ENCODE data around the gene SLC36A2. TPM values are rescaled to one million over a fixed set of nuclear protein-coding genes. Genes with fewer than 3 reads are reported as not detected.

SLC36A2 gene
- total and polyA plus RNA-seq, 10 donors: 0.02 TPM; not detected in 9

DNA sequence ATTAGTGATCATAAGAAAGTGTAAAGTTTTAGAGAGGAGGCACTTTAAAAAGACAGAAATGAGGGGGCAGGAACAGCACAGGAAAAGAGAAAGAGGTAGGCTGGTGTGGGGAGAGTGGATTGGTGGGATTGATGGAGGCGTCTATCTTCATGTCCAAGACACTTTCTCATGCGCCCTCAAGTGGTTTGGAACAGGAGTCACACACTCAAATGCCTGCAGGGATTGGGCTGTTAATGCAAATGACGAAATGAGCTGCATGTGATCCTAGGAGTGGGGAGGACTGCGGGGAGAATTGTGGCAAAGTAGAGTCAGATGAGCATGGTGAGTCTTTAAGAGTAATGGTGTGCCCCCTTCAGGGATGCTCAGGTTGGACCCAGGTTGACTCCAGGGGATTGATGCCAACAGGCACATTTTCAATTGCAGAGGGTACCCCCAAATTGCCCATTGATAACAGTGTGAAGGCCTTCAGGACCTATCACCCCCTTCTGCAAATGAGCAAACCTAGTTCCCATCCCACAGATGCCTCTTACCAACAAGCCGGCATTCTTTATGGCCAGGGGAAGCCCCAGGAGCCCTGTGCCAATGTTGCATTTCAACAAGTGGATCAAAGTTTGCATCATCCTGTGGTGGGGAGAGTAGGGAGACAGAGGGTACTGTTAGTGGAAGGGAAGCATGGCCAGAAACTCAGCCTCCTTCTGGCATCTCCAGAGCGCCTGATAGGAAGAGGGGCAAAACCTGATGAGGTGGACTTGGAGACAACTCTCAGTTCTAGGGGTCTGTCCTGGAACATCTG, 49.1 kb downstream of the SLC36A2 start:
- H3K27ac ChIP-seq: no peak overlapping the region
- no peak for DNase-seq
- intact Hi-C loops (cut with DNase I; ENCODE audit: low total_unique reads): no loop called here
- no peaks in the 10 kb centered on the region for H3K36me3 ChIP-seq
- no peaks in the 10 kb centered on the region for H3K27me3 ChIP-seq (replicated peaks in 1 of 7)
- WGBS, 5 donors: 23 to 86% (median 43%) methylated on average over 6 of the region's 6 CpGs
- no peaks in the 10 kb centered on the region for H3K4me1 ChIP-seq
- no peaks in the 10 kb centered on the region for H3K9me3 ChIP-seq
- H3K4me3 ChIP-seq: no peak overlapping the region
- TF ChIP-seq, protein P1, sequence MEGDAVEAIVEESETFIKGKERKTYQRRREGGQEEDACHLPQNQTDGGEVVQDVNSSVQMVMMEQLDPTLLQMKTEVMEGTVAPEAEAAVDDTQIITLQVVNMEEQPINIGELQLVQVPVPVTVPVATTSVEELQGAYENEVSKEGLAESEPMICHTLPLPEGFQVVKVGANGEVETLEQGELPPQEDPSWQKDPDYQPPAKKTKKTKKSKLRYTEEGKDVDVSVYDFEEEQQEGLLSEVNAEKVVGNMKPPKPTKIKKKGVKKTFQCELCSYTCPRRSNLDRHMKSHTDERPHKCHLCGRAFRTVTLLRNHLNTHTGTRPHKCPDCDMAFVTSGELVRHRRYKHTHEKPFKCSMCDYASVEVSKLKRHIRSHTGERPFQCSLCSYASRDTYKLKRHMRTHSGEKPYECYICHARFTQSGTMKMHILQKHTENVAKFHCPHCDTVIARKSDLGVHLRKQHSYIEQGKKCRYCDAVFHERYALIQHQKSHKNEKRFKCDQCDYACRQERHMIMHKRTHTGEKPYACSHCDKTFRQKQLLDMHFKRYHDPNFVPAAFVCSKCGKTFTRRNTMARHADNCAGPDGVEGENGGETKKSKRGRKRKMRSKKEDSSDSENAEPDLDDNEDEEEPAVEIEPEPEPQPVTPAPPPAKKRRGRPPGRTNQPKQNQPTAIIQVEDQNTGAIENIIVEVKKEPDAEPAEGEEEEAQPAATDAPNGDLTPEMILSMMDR (IDR thresholded peaks at IDR 0.05 in 8 of 11, conservative IDR thresholded peaks at IDR 0.05 in 3 of 11): peak in 8 of 11 experiments; percentile 11 to 65 (median 52)
- TF ChIP-seq POLR2A (IDR thresholded peaks at IDR 0.05): no peak

DNA sequence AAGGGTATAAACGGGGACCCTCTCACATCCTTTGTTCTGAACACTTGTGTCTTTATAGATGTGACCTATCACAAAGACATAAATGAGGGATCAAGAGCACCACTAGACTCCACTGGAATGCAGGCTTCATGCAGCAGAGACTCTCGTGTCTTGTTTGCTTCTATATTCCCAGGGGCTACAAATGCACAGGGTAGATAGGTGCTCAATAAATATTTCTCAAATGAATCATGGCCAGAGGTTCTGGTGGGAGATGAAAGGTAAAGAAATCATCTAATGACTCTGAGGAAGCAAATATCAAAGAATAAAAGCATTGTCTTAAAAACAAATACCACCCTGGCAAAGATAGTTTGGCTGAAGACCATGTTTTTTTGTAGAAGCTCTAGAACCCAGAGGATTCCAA, 50.4 kb downstream of the SLC36A2 start:
- no peaks in the 10 kb centered on the region for H3K36me3 ChIP-seq
- no peak for DNase-seq
- 65 to 88% (median 77%) methylated on average over 2 of the region's 2 CpGs for WGBS, 5 donors
- H3K27ac ChIP-seq: no peak overlapping the region
- no peak overlapping the region for H3K4me3 ChIP-seq
- intact Hi-C loops (cut with DNase I; ENCODE audit: low total_unique reads): no loop called here
- no peaks in the 10 kb centered on the region for H3K27me3 ChIP-seq (replicated peaks in 1 of 7)
- TF ChIP-seq POLR2AphosphoS5 (IDR thresholded peaks at IDR 0.05) (no peak), POLR2A (IDR thresholded peaks at IDR 0.05) (no peak)
- TF ChIP-seq, protein P1 (IDR thresholded peaks at IDR 0.05 in 8 of 11, conservative IDR thresholded peaks at IDR 0.05 in 3 of 11): no peak
- no peaks in the 10 kb centered on the region for H3K4me1 ChIP-seq
- H3K9me3 ChIP-seq: no peaks in the 10 kb centered on the region

DNA sequence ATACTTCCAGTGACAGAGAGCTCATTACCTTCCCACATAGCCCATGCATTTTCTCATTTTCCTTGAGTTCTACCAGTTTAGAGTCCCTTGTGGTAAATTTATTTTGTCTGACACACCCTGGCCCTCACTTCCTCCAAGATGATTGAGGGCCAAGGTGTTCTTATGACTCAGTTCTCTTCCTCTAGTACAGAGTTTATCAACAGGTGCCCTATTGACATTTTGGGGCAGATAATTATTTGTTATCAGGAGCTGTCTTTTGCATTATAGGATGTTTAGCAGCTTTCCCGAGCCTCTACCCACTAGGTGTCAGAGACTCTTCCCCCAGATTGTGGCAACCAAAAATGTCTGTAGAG, 50.9 kb downstream of the SLC36A2 start:
- 58 to 83% (median 79%) methylated on average over 1 of the region's 1 CpG for WGBS, 5 donors

More for the DNA sequence above, 50.9 kb downstream of the SLC36A2 start:
- no peak overlapping the region for H3K4me3 ChIP-seq
- no peaks in the 10 kb centered on the region for H3K36me3 ChIP-seq
- DNase-seq: no peak
- intact Hi-C loops (cut with DNase I; ENCODE audit: low total_unique reads): no loop called here
- peaks cover 0 to 5% (median under 1%) of the 10 kb centered on the region in 8 donors for H3K9me3 ChIP-seq
- no peaks in the 10 kb centered on the region for H3K4me1 ChIP-seq
- TF ChIP-seq POLR2A (IDR thresholded peaks at IDR 0.05) (no peak), POLR2AphosphoS5 (IDR thresholded peaks at IDR 0.05) (no peak)
- TF ChIP-seq, protein P1 (IDR thresholded peaks at IDR 0.05 in 8 of 11, conservative IDR thresholded peaks at IDR 0.05 in 3 of 11): no peak
- no peaks in the 10 kb centered on the region for H3K27me3 ChIP-seq (replicated peaks in 1 of 7)
- H3K27ac ChIP-seq: no peak overlapping the region

Data from spleen (tissue), 11 donors.